ENCODE measurements around the gene MADCAM1. TPM values are rescaled to one million over a fixed set of nuclear protein-coding genes. Genes with fewer than 3 reads are reported as not detected.

The MADCAM1 gene
- total RNA-seq, 1 donor from 2014 or later: 0.17 TPM

DNA sequence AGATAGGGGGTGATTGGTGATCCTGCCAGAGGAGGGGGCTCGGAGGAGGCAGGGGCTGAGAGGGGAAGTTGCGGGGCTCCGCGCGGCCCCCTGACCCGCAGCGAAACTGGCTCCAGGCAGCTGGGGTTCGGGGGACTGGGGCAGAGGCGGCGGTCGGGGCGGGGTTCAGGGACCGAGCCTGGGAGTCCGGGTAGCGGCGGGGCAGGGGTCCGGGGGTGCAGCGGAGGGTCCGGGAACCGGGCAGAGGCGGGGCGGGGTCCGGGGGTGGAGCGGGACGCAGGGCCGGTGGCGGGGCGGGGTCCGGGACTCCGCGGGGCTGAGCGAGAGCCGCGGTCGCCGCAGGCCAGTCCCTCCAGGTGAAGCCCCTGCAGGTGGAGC lies 1.2 kb downstream of the MADCAM1 start:
- TF ChIP-seq, protein P1, sequence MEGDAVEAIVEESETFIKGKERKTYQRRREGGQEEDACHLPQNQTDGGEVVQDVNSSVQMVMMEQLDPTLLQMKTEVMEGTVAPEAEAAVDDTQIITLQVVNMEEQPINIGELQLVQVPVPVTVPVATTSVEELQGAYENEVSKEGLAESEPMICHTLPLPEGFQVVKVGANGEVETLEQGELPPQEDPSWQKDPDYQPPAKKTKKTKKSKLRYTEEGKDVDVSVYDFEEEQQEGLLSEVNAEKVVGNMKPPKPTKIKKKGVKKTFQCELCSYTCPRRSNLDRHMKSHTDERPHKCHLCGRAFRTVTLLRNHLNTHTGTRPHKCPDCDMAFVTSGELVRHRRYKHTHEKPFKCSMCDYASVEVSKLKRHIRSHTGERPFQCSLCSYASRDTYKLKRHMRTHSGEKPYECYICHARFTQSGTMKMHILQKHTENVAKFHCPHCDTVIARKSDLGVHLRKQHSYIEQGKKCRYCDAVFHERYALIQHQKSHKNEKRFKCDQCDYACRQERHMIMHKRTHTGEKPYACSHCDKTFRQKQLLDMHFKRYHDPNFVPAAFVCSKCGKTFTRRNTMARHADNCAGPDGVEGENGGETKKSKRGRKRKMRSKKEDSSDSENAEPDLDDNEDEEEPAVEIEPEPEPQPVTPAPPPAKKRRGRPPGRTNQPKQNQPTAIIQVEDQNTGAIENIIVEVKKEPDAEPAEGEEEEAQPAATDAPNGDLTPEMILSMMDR (conservative IDR thresholded peaks at IDR 0.05; ENCODE audit: low read depth, low read length): no peak
- DNase-seq (ENCODE audit: low read depth): no peak
- no peak overlapping the region for H3K4me3 ChIP-seq (ENCODE audit: low read depth, low read length)

DNA sequence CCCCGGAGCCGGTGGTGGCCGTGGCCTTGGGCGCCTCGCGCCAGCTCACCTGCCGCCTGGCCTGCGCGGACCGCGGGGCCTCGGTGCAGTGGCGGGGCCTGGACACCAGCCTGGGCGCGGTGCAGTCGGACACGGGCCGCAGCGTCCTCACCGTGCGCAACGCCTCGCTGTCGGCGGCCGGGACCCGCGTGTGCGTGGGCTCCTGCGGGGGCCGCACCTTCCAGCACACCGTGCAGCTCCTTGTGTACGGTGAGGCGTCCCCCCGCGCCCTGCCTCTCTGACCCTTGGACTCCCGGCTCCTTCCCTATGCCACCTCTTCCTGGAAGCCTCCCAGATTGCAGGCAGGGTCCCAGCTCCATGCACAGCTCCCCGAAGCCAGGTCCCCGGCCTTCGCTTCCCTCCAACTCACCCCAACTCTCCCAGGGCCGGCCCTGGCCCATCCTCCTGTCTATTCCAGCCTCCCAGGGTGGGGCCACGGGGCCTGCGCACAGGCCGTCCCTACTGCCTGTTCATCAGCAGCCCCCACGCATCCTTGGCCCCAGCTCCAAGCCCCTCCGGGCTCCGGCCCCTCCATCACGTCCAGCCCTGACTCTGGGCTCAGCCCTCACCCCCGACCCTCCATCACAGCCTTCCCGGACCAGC lies 1.7 kb downstream of the MADCAM1 start:
- no peak overlapping the region for H3K4me3 ChIP-seq (ENCODE audit: low read depth, low read length)
- TF ChIP-seq, protein P1 (conservative IDR thresholded peaks at IDR 0.05; ENCODE audit: low read depth, low read length): no peak
- no peak for DNase-seq (ENCODE audit: low read depth)

DNA sequence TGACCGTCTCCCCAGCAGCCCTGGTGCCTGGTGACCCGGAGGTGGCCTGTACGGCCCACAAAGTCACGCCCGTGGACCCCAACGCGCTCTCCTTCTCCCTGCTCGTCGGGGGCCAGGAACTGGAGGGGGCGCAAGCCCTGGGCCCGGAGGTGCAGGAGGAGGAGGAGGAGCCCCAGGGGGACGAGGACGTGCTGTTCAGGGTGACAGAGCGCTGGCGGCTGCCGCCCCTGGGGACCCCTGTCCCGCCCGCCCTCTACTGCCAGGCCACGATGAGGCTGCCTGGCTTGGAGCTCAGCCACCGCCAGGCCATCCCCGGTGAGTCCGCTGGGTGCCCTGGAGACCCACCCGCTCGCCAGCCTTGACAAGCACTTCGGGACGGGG lies 2.2 kb downstream of the MADCAM1 start:
- no peak for DNase-seq (ENCODE audit: low read depth)

DNA sequence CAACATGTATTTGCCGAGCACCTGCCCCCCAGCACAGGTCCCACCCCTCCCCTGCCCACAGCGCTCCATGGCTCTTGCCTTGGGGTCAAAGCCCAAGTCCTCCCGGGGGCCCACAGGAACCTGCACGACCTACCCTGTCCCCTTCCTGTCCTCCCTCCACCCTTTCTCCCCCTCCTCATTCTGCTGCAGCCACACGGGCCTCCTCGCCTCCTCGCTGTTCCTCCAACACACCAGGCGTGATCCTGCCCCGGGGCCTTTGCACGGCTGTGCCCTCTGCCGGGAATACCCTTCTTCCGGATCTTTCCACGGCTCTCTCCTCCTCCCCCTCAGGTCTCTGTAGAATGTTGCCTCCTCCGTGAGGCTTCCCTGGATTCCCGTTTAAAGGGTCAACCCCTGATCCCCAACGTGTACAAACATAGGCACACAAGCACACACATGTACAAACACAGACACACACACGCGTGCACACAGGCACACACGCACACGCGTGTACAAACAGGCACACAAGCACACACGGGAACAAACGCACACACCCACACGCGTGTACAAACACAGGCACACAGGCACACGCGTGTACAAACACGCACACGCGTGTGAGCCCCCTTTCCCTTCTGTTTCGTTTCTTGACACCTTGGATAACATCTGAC lies 2.8 kb downstream of the MADCAM1 start:
- DNase-seq (ENCODE audit: low read depth): no peak
- H3K4me3 ChIP-seq (ENCODE audit: low read depth, low read length): no peak overlapping the region
- TF ChIP-seq, protein P1 (conservative IDR thresholded peaks at IDR 0.05; ENCODE audit: low read depth, low read length): no peak

More for the DNA sequence above, 2.2 kb downstream of the MADCAM1 start:
- no peak overlapping the region for H3K4me3 ChIP-seq (ENCODE audit: low read depth, low read length)
- TF ChIP-seq, protein P1 (conservative IDR thresholded peaks at IDR 0.05; ENCODE audit: low read depth, low read length): no peak

DNA sequence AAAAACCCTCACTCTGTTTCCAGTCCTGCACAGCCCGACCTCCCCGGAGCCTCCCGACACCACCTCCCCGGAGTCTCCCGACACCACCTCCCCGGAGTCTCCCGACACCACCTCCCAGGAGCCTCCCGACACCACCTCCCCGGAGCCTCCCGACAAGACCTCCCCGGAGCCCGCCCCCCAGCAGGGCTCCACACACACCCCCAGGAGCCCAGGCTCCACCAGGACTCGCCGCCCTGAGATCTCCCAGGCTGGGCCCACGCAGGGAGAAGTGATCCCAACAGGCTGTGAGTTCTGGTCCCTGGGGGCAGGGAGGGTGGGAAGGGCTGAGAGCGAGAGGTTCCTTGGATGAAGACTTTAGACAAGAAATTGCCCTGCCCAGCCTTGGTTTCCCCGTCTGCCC lies 5.4 kb downstream of the MADCAM1 start:
- DNase-seq (ENCODE audit: low read depth): no peak
- TF ChIP-seq, protein P1 (conservative IDR thresholded peaks at IDR 0.05; ENCODE audit: low read depth, low read length): no peak
- no peak overlapping the region for H3K4me3 ChIP-seq (ENCODE audit: low read depth, low read length)

DNA sequence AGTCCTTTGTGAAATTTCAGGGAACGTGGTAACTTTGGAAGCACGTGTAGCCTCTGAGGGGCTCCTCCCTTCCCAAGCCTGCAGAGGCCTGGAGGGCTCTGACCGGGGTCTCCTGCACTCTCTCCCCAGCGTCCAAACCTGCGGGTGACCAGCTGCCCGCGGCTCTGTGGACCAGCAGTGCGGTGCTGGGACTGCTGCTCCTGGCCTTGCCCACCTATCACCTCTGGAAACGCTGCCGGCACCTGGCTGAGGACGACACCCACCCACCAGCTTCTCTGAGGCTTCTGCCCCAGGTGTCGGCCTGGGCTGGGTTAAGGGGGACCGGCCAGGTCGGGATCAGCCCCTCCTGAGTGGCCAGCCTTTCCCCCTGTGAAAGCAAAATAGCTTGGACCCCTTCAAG lies 8.3 kb downstream of the MADCAM1 start:
- DNase-seq (ENCODE audit: low read depth): no peak
- TF ChIP-seq, protein P1 (conservative IDR thresholded peaks at IDR 0.05; ENCODE audit: low read depth, low read length): no peak
- H3K4me3 ChIP-seq (ENCODE audit: low read depth, low read length): no peak overlapping the region
